DND-41 (cell line): ENCODE results near the gene AFF3.

ENCODE experiments used
- EZH2 ChIP-seq: IDR thresholded peaks from 3 replicates; pipeline ENCODE4 v1.6.1; 2012; ENCODE audit warnings: borderline replicate concordance, low read depth, mild to moderate bottlenecking, moderate library complexity, low read length, inconsistent platforms; ENCODE audit not compliant: severe bottlenecking
- TF ChIP-seq, protein P1 (sequence below): IDR thresholded peaks from 2 replicates; pipeline ENCODE4 v1.5.1; 2012; ENCODE audit warnings: borderline replicate concordance, low read length, moderate library complexity, mild to moderate bottlenecking; ENCODE audit not compliant: poor library complexity, severe bottlenecking; ENCODE audit errors: extremely low read depth

DNA sequence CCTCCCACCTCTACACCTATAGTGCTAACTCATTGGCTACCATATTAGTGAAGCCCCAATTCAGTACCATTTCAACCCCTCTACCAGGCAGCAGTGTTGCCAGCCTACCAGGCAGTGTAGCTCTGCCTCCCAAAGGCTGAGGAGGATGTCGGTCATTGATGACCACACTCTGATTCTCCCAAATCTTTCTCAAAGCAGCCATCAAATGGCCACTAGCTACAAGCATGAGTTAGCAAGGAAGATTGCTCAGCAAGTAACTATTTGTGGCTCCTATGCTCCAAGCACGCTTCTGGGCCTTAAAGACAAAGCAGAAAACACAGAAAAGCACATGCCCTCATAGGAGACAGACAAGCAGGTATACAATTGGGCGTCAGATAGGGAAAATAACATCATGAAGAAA is 42.7 kb upstream of the AFF3 start:
- TF ChIP-seq, protein P1, sequence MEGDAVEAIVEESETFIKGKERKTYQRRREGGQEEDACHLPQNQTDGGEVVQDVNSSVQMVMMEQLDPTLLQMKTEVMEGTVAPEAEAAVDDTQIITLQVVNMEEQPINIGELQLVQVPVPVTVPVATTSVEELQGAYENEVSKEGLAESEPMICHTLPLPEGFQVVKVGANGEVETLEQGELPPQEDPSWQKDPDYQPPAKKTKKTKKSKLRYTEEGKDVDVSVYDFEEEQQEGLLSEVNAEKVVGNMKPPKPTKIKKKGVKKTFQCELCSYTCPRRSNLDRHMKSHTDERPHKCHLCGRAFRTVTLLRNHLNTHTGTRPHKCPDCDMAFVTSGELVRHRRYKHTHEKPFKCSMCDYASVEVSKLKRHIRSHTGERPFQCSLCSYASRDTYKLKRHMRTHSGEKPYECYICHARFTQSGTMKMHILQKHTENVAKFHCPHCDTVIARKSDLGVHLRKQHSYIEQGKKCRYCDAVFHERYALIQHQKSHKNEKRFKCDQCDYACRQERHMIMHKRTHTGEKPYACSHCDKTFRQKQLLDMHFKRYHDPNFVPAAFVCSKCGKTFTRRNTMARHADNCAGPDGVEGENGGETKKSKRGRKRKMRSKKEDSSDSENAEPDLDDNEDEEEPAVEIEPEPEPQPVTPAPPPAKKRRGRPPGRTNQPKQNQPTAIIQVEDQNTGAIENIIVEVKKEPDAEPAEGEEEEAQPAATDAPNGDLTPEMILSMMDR, result no peak
- no peak for TF ChIP-seq EZH2
